ENCODE data around the gene MARCHF3.
"Not testable (repeated sequence)": the region's sequence is repeated elsewhere in the genome, so short reads cannot be mapped to it uniquely, and the experiment has no call there.

Gene MARCHF3

GRCh38 chr5:127011153-127011552 is 19.2 kb downstream of the MARCHF3 start:
- DNase-seq: no peak

- DNase-seq: no peak
Observed at GRCh38 chr5:127010362-127010761, 20.0 kb downstream of the MARCHF3 start.

GRCh38 chr5:127009784-127010183 is 20.6 kb downstream of the MARCHF3 start:
- no peak for DNase-seq

- no peak for DNase-seq
Observed at GRCh38 chr5:127008300-127008975, 21.9 kb downstream of the MARCHF3 start.

GRCh38 chr5:127007522-127007921 is 22.8 kb downstream of the MARCHF3 start:
- DNase-seq: no peak

- no peak for DNase-seq
Observed at GRCh38 chr5:127006744-127007143, 23.6 kb downstream of the MARCHF3 start.

GRCh38 chr5:127005282-127005681 is 25.1 kb downstream of the MARCHF3 start:
- DNase-seq: not testable (repeated sequence)

GRCh38 chr5:127004721-127005120 is 25.6 kb downstream of the MARCHF3 start:
- DNase-seq: no peak

- DNase-seq: no peak
Observed at GRCh38 chr5:127003798-127004495, 26.4 kb downstream of the MARCHF3 start.

GRCh38 chr5:127002390-127002789 is 28.0 kb downstream of the MARCHF3 start:
- no peak for DNase-seq

GRCh38 chr5:127001621-127002296 is 28.6 kb downstream of the MARCHF3 start:
- DNase-seq: no peak

- DNase-seq: no peak
Observed at GRCh38 chr5:126998895-126999570, 31.3 kb downstream of the MARCHF3 start.

GRCh38 chr5:126998201-126998631 is 32.1 kb downstream of the MARCHF3 start:
- DNase-seq: no peak

GRCh38 chr5:126995689-126996088 is 34.7 kb downstream of the MARCHF3 start:
- DNase-seq: no peak

- DNase-seq: no peak
Observed at GRCh38 chr5:126995039-126995438, 35.3 kb downstream of the MARCHF3 start.

- no peak for DNase-seq
Observed at GRCh38 chr5:126994485-126994884, 35.9 kb downstream of the MARCHF3 start.

- DNase-seq: no peak
Observed at GRCh38 chr5:126988021-126988569, 42.3 kb downstream of the MARCHF3 start.

- no peak for DNase-seq
Observed at GRCh38 chr5:126987271-126987899, 43.0 kb downstream of the MARCHF3 start.

GRCh38 chr5:126984632-126985031 is 45.7 kb downstream of the MARCHF3 start:
- no peak for DNase-seq

- DNase-seq: no peak
Observed at GRCh38 chr5:126983874-126984266, 46.5 kb downstream of the MARCHF3 start.

- DNase-seq: no peak
Observed at GRCh38 chr5:126982926-126983873, 47.2 kb downstream of the MARCHF3 start.
